T47D (cell line): ENCODE results near the gene HS3ST3A1.

Experiments used
- DNase-seq, 2 experiments: peaks; one replicate each; pipeline versions ENCODE4 v3.0.0 to v3.0.0-alpha.2; 2011 to 2012; ENCODE audit warnings: low read depth in 1 of 2, low spot score in 1 of 2
- JUND ChIP-seq: IDR thresholded peaks from 2 replicates; pipeline ENCODE4 v1.6.1; 2012; ENCODE audit warnings: low read depth
- in situ Hi-C: cut with HindIII; loops from 2 replicates; pipeline ENCODE4 v1.10.0; 2016; ENCODE audit warnings: low sequenced_read_pairs, low pct_unique_long_range_greater_than_20kb

HS3ST3A1 gene

GRCh38 chr17:13601776-13602551, at the start of gene HS3ST3A1:
TSS of gene HS3ST3A1 (minus strand) at chr17:13601929. CDS start at chr17:13601129, 800 bp downstream.
- in situ Hi-C loops: no loop called here
- no peak for DNase-seq
- no peak for TF ChIP-seq JUND

DNA sequence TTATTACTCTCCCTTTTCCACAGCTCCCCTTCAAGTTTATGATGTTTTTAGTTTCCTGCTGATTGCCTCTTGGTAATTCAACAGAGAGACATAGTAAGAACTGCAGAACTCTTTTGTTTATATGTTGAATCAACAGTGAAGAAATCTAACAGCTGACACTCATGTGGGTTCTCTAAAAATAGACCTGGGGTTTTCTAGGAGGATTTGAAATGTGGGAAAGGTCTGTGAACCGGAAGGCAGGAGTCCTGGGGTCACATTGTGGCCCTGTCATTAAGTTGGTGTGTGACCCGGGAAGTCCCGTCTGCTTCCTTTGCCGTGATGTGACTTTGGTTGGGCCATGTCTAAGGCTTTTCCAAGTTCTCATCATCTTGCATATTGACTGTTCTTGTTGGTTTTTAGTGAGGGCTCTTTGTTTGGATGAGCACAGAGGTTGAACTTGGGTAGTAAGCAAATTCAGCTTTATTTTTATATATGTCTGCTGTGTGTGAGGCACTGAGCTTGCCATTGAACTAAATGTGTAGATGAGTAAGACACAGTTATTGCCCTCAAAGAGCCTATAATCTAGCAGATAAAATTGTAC, 48.5 kb upstream of the HS3ST3A1 start:
- no peak for TF ChIP-seq JUND
- no peak for DNase-seq
- in situ Hi-C loops: no loop called here

DNA sequence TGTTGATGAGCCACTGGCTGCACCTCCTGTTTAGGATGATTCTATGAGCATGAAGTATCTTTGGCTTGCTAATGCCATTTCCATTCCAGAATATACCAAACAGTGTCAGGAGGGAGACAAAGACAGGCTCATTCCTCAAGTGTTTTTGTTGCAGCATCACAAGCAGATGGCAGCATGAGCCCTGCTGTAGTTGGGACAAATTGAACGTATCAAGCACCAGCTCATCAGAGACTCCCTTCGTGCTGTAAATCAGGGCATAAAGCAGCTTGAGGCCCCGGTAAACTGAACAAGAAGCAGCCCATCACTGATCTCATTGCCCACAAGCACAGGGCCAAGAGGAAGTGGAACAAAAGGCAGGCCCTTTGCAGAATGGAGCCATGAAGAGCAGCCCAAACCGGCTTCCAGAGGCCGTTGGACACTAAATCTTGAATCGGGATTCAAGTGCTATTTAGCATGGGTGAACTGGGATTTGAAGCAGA, 45.9 kb upstream of the HS3ST3A1 start:
- in situ Hi-C loops: no loop called here
- no peak for TF ChIP-seq JUND
- DNase-seq: peak in 1 of 2 experiments; percentile 4

GRCh38 chr17:13646969-13647542, 45.3 kb upstream of the HS3ST3A1 start:
- TF ChIP-seq JUND: no peak
- no peak for DNase-seq
- in situ Hi-C loops: no loop called here

GRCh38 chr17:13646411-13646810, 44.7 kb upstream of the HS3ST3A1 start:
- TF ChIP-seq JUND: no peak
- no peak for DNase-seq
- in situ Hi-C loops: no loop called here

DNA sequence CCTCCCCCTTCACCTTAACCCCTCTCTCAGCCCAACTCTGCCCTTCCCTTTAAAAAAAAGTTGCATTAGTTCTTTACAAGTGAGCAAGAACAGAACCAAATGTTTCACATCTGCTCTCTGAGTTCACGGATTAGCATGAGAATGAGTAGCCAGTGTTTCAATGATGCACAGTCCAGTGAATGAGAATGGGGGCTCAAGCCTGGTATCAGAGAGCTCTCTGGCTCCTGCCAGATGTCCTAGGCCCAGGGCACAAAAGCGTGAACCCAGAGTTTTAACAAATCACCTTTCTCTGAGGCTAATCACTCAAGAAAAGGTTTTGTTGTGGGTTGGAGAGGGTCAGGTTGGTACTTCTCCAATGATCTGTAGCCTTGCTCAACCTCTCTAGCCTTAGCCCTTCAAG, 41.5 kb upstream of the HS3ST3A1 start:
- no peak for TF ChIP-seq JUND
- in situ Hi-C loops: no loop called here

GRCh38 chr17:13642188-13642587, 40.5 kb upstream of the HS3ST3A1 start:
- no peak for DNase-seq
- TF ChIP-seq JUND: no peak
- in situ Hi-C loops: no loop called here

More for the DNA sequence above, 41.5 kb upstream of the HS3ST3A1 start:
- no peak for DNase-seq

GRCh38 chr17:13640551-13640950, 38.8 kb upstream of the HS3ST3A1 start:
- in situ Hi-C loops: no loop called here
- no peak for DNase-seq
- no peak for TF ChIP-seq JUND

DNA sequence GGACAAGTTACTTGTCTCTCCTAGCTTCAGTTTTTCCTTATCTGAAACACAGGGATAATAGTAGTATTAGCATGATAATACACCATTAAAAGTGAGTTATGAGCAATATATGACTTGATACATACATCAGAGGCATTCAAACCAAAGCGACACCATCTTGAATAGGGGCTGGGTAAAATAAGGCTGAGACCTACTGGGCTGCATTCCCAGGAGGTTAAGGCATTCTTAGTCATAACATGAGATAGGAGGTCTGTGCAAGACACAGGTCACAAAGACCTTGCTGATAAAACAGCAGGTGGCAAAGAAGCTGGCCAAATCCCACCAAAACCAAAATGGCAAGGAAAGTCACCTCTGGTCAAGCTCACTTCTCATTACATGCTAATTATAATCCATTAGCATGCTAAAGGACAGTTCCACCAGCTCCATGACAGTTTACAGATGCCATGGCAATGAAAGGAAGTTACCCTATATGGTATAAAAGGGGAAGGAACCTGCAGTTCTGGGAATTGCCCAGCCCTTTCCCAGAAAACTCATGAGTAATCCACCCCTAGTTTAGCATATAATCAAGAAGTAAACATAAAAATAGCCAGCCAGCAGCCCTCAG, 37.2 kb upstream of the HS3ST3A1 start:
- in situ Hi-C loops: no loop called here
- DNase-seq: no peak
- no peak for TF ChIP-seq JUND

GRCh38 chr17:13636951-13637350, 35.2 kb upstream of the HS3ST3A1 start:
- in situ Hi-C loops: no loop called here
- DNase-seq: no peak
- no peak for TF ChIP-seq JUND

DNA sequence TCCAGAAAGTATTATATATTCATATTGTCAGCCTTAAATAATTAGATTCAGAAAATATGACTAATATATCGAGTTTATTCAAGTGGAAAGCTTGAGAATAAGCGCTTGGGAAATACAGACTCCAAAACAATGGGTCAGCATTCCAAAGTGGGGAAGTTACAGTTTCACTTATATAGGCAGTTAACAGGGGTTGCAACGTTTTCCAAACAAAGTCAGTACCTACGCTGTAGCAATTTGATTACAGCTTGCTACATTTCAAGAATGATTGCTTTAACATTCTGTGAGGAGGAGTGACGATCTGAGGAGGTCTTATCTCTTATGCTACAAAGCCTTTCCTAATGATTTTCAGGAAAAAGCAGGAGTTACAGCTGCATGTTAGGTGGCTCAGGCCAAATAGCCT, 34.2 kb upstream of the HS3ST3A1 start:
- DNase-seq: no peak
- in situ Hi-C loops: no loop called here
- no peak for TF ChIP-seq JUND

GRCh38 chr17:13634021-13634420, 32.3 kb upstream of the HS3ST3A1 start:
- DNase-seq: no peak
- in situ Hi-C loops: no loop called here
- no peak for TF ChIP-seq JUND

- TF ChIP-seq JUND: no peak
- no peak for DNase-seq
- in situ Hi-C loops: no loop called here
Measured at GRCh38 chr17:13631529-13631928, 29.8 kb upstream of the HS3ST3A1 start.
